Neuron (in vitro differentiated cells): ENCODE data around the gene SETD2.

Experiments
- H2AFZ ChIP-seq: one replicate; pipeline ENCODE4 v1.6.1; 2013; ENCODE audit warnings: low read depth, mild to moderate bottlenecking, inconsistent platforms, low read length, moderate library complexity
- H3K27me3 ChIP-seq: one replicate; pipeline ENCODE4 v1.6.1; 2013; ENCODE audit warnings: low read length; ENCODE audit not compliant: insufficient read depth
- H3K36me3 ChIP-seq: one replicate; pipeline ENCODE4 v1.6.1; 2013; ENCODE audit warnings: low read length; ENCODE audit not compliant: insufficient read depth
- H3K4me1 ChIP-seq: one replicate; pipeline ENCODE4 v1.6.1; 2013; ENCODE audit warnings: low read length; ENCODE audit not compliant: insufficient read depth
- H3K4me3 ChIP-seq: 2 replicates; pipeline ENCODE4 v1.5.1; 2013; ENCODE audit warnings: mild to moderate bottlenecking, low read length, moderate library complexity
- H3K9me3 ChIP-seq: one replicate; pipeline ENCODE4 v1.6.1; 2013; ENCODE audit warnings: low read length

SETD2 gene

GRCh38 chr3:47000198-47000815, 163.6 kb downstream of the SETD2 start:
- Histone ChIP-seq H2AFZ (no peak overlapping the region), H3K9me3 (no peaks in the 10 kb centered on the region), H3K36me3 (no peaks in the 10 kb centered on the region), H3K4me3 (no peak overlapping the region), H3K27me3 (no peaks in the 10 kb centered on the region), H3K4me1 (no peaks in the 10 kb centered on the region)

DNA sequence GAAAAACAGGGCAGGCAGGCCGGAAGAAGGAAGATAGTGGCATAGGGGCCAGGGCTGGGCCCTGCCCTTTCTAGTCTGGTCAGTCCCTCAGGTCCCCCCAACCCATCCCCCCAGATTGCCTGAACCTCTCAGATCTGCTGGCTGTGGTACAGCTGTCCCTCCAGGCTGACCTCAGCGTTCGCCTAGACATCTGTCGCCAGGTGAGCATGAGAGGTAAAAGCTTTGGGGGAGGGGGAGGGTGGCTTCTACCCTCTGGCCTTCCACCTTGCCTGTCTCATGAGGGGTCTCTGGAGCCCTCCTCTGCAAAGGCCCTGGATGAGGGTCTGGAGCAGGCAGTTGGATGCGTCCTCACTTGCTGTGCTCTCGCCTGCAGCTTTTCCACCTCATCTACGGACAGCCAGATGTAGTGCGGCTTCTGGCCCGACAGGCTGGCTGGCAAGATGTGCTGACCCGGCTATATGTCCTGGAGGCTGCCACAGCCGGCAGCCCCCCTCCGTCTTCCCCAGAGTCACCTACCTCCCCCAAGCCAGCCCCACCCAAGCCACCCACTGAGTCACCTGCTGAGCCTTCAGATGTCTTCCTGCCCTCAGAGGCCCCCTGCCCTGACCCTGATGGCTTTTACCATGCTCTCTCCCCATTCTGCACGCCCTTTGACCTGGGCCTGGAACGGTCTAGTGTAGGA, 164.3 kb downstream of the SETD2 start:
- Histone ChIP-seq H3K4me1 (no peaks in the 10 kb centered on the region), H3K27me3 (no peaks in the 10 kb centered on the region), H3K9me3 (no peaks in the 10 kb centered on the region), H3K36me3 (no peaks in the 10 kb centered on the region), H2AFZ (no peak overlapping the region), H3K4me3 (no peak overlapping the region)

- Histone ChIP-seq H3K27me3 (no peaks in the 10 kb centered on the region), H3K9me3 (no peaks in the 10 kb centered on the region), H3K4me1 (no peaks in the 10 kb centered on the region), H3K4me3 (no peak overlapping the region), H3K36me3 (no peaks in the 10 kb centered on the region), H2AFZ (no peak overlapping the region)
Observed at GRCh38 chr3:46998852-46999515, 164.9 kb downstream of the SETD2 start.

- Histone ChIP-seq H2AFZ (no peak overlapping the region), H3K4me1 (no peaks in the 10 kb centered on the region), H3K9me3 (no peaks in the 10 kb centered on the region), H3K36me3 (no peaks in the 10 kb centered on the region), H3K4me3 (no peak overlapping the region), H3K27me3 (no peaks in the 10 kb centered on the region)
Observed at GRCh38 chr3:46998121-46998851, 165.6 kb downstream of the SETD2 start.

GRCh38 chr3:46997453-46998091, 166.3 kb downstream of the SETD2 start:
- no peak overlapping the region for H2AFZ ChIP-seq
- H3K27me3 ChIP-seq: no peaks in the 10 kb centered on the region
- no peaks in the 10 kb centered on the region for H3K9me3 ChIP-seq
- H3K36me3 ChIP-seq: no peaks in the 10 kb centered on the region
- H3K4me1 ChIP-seq: no peaks in the 10 kb centered on the region
- H3K4me3 ChIP-seq: no peak overlapping the region

DNA sequence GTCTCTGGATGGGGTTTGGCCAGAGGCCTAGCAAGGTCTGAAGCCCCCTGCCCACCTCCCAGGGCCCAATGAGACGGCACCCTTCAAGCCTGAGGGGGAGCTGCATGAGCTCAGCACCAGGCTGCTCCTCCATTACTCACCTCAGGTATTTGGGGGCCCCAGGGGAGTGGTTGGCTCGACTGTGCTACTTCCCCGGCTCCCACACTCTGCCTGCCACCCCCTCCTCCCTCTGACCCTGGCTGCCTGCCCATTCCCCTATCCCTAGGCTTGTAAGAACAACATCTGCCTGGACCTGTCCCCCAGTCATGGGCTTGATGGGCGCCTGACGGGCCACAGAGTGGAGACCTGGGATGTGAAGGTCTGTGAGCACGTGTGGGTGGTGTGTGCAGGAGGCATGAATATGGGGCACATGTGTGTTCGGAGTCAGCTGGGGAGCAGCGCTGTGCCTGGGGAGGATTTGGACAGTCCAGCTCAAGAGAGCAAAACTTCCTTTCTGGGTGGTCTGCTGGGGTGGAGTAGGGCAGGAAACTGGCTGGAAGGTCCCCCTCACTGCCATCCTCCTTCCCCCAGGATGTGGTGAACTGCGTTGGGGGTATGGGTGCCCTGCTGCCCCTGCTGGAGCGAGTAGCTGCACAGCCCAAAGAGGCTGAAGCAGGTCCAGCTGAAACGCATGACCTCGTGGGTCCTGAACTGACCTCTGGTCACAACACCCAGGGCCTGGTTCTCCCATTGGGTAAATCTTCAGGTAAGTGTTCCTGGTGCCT, 167.0 kb downstream of the SETD2 start:
- no peaks in the 10 kb centered on the region for H3K4me1 ChIP-seq
- H3K4me3 ChIP-seq: no peak overlapping the region
- no peaks in the 10 kb centered on the region for H3K36me3 ChIP-seq
- no peaks in the 10 kb centered on the region for H3K27me3 ChIP-seq
- no peaks in the 10 kb centered on the region for H3K9me3 ChIP-seq
- H2AFZ ChIP-seq: no peak overlapping the region

DNA sequence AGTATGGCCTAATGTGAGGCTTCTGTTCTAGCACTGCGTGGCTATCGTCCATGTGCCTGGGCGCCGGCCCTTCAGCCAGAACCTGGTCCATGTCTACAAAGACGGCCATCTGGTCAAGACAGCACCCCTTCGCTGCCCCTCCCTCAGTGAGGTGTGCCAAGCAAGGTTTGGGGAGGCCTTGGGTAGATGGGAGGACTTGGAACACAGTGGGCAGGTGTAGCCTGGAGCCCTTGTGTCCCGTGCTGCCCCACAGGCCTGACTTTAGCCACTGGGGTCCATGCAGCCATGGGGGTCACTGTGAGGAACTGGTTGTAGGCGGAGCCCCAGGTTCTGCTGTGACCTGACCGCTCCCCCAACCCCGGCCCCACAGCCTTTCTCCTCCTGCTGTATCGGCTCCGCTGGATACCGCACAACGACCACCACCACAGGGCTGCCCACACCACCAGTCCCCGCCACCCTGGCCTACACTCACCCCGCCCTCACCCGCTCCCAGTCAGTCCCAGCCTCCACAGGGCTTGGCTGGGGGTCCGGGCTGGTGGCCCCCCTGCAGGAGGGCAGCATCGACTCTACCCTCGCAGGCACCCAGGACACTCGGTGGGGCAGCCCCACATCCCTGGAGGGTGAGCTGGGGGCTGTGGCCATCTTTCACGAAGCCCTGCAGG, 167.9 kb downstream of the SETD2 start:
- Histone ChIP-seq H3K27me3 (no peaks in the 10 kb centered on the region), H3K36me3 (no peaks in the 10 kb centered on the region), H3K9me3 (no peaks in the 10 kb centered on the region), H2AFZ (no peak overlapping the region), H3K4me3 (no peak overlapping the region), H3K4me1 (no peaks in the 10 kb centered on the region)

DNA sequence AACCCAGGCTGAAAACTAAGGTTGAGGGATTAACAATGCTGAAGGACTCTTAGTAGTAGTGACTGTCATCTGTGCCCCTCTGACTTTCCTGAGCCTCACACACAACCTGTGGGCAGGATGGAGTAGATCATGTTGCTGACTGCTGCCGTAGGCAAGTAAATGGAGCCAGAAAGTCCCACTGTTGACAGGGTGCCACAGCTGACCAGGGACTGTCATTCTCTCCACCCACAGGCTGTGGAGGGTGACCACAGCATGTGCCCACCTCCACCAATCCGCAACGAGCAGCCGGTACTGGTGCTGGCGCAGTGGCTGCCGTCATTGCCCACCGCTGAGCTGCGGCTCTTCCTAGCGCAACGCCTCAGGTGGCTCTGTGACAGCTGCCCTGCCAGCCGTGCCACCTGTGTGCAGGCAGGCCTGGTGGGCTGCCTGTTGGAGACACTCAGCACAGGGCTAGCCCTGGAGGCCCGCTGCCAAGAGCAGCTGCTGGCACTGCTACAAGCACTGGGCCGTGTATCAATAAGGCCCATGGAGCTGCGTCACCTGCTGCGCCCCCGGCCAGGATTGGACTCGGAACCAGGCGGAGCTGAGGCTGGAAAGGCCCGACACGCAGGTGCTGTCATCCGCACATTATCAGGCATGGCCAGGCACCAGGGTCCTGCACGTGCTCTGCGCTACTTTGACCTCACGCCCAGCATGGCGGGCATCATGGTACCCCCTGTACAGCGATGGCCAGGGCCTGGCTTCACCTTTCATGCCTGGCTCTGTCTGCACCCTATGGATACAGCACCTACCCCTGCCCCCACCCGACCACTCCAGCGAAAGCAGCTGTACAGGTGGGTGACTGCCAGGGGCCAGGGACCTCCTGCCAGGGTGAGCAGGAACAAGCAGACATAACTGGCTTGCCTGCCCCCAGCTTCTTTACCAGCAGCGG, 168.8 kb downstream of the SETD2 start:
- no peak overlapping the region for H3K4me3 ChIP-seq
- H3K4me1 ChIP-seq: no peaks in the 10 kb centered on the region
- no peaks in the 10 kb centered on the region for H3K36me3 ChIP-seq
- H3K9me3 ChIP-seq: no peaks in the 10 kb centered on the region
- H2AFZ ChIP-seq: no peak overlapping the region
- H3K27me3 ChIP-seq: no peaks in the 10 kb centered on the region

DNA sequence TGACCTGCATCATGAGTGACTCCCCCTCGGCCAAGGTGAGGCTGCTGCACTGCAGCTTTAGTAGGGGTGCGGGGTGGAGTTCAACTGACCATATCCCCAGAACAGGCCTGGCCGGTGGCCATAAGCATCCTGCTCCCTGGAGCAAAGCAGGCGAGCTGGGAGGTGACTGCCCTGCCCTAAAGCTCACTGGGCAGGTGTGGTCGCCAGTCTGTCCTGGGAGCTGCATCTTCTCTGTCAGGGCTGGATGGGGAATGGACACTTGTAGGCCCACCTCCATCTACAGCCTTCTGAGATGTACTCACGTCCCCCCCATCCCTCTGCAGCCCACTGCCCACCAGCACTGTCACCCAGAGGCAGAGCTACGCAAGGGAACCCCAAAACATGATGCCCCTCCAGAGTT, 169.9 kb downstream of the SETD2 start:
- no peaks in the 10 kb centered on the region for H3K9me3 ChIP-seq
- no peaks in the 10 kb centered on the region for H3K27me3 ChIP-seq
- no peak overlapping the region for H2AFZ ChIP-seq
- no peak overlapping the region for H3K4me3 ChIP-seq
- H3K4me1 ChIP-seq: no peaks in the 10 kb centered on the region
- no peaks in the 10 kb centered on the region for H3K36me3 ChIP-seq

DNA sequence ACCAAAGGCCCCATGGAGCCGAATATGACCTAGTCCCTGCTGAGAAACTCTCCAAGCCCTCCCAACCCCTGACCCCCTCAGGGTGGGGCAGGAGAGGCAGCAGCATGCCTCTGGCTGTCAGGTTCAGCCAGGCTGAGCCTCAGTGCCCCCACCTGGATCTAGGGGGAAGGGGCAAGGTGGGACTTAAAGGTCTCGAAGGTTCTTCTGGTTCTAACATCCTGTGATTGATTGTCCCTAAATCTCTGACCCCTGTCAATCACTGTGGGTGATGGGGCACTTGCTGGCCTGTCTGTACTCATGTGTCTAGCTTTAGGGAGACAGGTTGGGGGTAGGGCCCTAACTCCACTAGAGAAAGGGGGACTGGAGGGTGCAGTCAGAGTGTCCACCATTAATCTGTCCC, 170.6 kb downstream of the SETD2 start:
- Histone ChIP-seq H3K9me3 (no peaks in the 10 kb centered on the region), H3K27me3 (no peaks in the 10 kb centered on the region), H2AFZ (no peak overlapping the region), H3K36me3 (no peaks in the 10 kb centered on the region), H3K4me3 (no peak overlapping the region), H3K4me1 (no peaks in the 10 kb centered on the region)

GRCh38 chr3:46992231-46992630, 171.7 kb downstream of the SETD2 start:
- Histone ChIP-seq H3K9me3 (no peaks in the 10 kb centered on the region), H3K36me3 (no peaks in the 10 kb centered on the region), H3K4me3 (no peak overlapping the region), H3K27me3 (no peaks in the 10 kb centered on the region), H3K4me1 (no peaks in the 10 kb centered on the region), H2AFZ (no peak overlapping the region)
